ENCODE measurements around the gene TSSK2.

The TSSK2 gene

GRCh38 chr22:19139974-19140373, 8.9 kb downstream of the TSSK2 start:
- TF ChIP-seq, protein P1, sequence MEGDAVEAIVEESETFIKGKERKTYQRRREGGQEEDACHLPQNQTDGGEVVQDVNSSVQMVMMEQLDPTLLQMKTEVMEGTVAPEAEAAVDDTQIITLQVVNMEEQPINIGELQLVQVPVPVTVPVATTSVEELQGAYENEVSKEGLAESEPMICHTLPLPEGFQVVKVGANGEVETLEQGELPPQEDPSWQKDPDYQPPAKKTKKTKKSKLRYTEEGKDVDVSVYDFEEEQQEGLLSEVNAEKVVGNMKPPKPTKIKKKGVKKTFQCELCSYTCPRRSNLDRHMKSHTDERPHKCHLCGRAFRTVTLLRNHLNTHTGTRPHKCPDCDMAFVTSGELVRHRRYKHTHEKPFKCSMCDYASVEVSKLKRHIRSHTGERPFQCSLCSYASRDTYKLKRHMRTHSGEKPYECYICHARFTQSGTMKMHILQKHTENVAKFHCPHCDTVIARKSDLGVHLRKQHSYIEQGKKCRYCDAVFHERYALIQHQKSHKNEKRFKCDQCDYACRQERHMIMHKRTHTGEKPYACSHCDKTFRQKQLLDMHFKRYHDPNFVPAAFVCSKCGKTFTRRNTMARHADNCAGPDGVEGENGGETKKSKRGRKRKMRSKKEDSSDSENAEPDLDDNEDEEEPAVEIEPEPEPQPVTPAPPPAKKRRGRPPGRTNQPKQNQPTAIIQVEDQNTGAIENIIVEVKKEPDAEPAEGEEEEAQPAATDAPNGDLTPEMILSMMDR (IDR thresholded peaks at IDR 0.05; ENCODE audit: insufficient read depth, low read length, missing control alignments) = no peak
- no peak overlapping the region for H3K4me3 ChIP-seq (ENCODE audit: low read depth, low read length)
- no peak for DNase-seq (ENCODE audit: low read depth, low spot score)
- CTCF ChIA-PET = no interaction called here
- POLR2A ChIA-PET = no interaction called here

- CTCF ChIA-PET = interaction anchor here (2.9 kb wide), 1 partner anchor 10 kb away, joined by 23 read pairs; the partner anchor contains the start of gene TSSK2
- TF ChIP-seq, protein P1 (IDR thresholded peaks at IDR 0.05; ENCODE audit: insufficient read depth, low read length, missing control alignments) = no peak
- POLR2A ChIA-PET = no interaction called here
- no peak overlapping the region for H3K4me3 ChIP-seq (ENCODE audit: low read depth, low read length)
- no peak for DNase-seq (ENCODE audit: low read depth, low spot score)
Observed at GRCh38 chr22:19142394-19142793, 11.3 kb downstream of the TSSK2 start.

DNA sequence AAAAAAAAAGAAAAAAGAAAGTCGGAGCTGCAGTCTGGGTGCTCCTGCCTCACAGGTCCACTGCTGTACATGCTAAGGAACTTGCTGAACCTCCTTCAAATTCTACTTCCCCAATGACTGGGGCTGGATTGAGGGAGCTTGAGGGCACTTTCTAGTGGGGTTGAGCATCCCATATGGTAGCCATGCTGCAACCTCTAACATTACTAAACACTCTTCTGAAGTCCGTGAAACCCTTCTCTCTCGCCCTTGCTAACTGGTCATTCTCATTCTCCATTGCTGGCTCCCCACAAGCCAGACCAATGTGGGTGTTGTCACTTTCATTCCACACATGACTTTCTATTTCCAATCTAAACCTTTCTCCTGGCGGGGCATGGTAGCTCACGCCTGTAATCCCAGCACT, 12.1 kb downstream of the TSSK2 start:
- POLR2A ChIA-PET = interaction anchor here (1.6 kb wide), 1 partner anchor 21 kb away, joined by 12 read pairs; the partner anchor contains the start of gene DGCR2
- H3K4me3 ChIP-seq (ENCODE audit: low read depth, low read length) = peak overlapping the region; percentile 25
- TF ChIP-seq, protein P1 (IDR thresholded peaks at IDR 0.05; ENCODE audit: insufficient read depth, low read length, missing control alignments) = no peak
- CTCF ChIA-PET = interaction anchor here (0.7 to 2.9 kb wide), 10 partner anchors 11 to 489 kb away, joined by 3 to 34 read pairs (median 8); partner anchors contain the start of genes DGCR2 and TSSK2
- no peak for DNase-seq (ENCODE audit: low read depth, low spot score)

DNA sequence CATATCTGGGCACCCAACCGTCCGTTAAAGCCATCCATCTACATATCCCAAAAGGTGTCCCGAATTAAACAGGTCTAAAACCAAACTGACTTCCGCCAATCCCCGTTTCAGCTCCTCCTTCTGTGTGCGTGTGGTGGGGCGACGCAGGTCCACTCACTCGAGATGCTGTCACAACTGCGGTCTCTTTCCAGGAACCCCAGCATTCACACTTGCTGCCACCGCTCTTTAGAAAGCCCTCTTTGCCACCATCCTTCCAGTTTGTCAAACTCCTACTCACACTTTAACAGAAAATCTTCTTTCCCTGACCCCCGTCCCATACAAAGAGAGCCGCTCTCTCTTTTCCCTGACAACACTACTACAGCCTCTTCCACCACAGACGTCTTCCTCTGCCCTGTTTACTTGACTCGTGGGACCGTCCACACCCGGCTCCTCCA, 12.9 kb downstream of the TSSK2 start:
- TF ChIP-seq, protein P1 (IDR thresholded peaks at IDR 0.05; ENCODE audit: insufficient read depth, low read length, missing control alignments) = no peak
- CTCF ChIA-PET = interaction anchor here (0.7 to 2.9 kb wide), 25 partner anchors 10 to 572 kb away, joined by 3 to 34 read pairs (median 6); partner anchors contain the start of genes DGCR2 and TSSK2
- POLR2A ChIA-PET = interaction anchor here (1.0 to 1.6 kb wide), 4 partner anchors 11 to 147 kb away, joined by 4 to 12 read pairs (median 4); partner anchors contain the start of genes CLTCL1 and DGCR2
- H3K4me3 ChIP-seq (ENCODE audit: low read depth, low read length) = peak overlapping the region; percentile 97
- DNase-seq (ENCODE audit: low read depth, low spot score) = no peak

DNA sequence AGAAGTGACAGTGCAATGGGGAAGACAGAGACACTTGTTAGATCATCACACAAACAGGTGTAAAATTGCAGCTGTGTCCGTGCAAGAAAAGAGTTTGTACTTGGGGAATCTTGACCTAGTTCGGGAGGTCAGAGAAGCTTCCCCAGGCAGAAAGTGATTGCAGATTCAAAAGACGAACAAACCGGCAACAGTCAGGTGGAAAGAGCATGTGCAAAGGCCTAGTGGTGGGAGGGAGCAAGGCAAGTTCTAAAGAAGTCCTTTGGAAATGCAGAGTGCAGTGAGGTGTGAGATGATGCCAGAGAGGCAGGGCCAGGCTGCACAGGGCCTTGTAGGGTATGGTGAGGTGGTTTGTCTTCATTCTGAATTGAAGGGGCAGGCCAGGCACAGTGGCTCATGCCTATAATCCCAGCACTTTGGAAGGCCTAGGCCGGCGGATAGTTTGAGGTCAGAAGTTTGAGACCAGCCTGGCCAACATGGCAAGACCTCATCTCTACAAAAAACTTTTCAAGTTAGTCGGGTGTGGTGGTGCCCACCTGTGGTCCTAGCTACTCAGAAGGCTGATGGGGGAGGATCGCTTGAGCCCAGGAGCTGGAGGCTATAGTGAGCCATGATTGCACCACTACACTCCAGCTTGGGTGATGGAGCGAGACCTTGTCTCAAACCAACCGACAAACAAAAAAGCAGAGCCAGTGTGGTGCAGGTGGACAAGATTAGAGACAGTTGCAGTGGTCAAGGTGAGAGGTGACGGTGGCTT, 15.3 kb downstream of the TSSK2 start:
- TF ChIP-seq, protein P1 (IDR thresholded peaks at IDR 0.05; ENCODE audit: insufficient read depth, low read length, missing control alignments) = no peak
- no peak overlapping the region for H3K4me3 ChIP-seq (ENCODE audit: low read depth, low read length)
- ChIA-PET POLR2A (no interaction called here), CTCF (interaction anchor here (0.9 to 2.5 kb wide), 5 partner anchors 9 to 481 kb away, joined by 3 to 11 read pairs (median 4); no protein-coding TSS in a partner anchor)
- no peak for DNase-seq (ENCODE audit: low read depth, low spot score)

GRCh38 chr22:19147195-19147780, 16.2 kb downstream of the TSSK2 start:
- TF ChIP-seq, protein P1 (IDR thresholded peaks at IDR 0.05; ENCODE audit: insufficient read depth, low read length, missing control alignments) = no peak
- no peak overlapping the region for H3K4me3 ChIP-seq (ENCODE audit: low read depth, low read length)
- CTCF ChIA-PET = interaction anchor here (0.9 to 1.5 kb wide), 4 partner anchors 8 to 482 kb away, joined by 3 to 5 read pairs (median 4); no protein-coding TSS in a partner anchor
- DNase-seq (ENCODE audit: low read depth, low spot score) = no peak
- POLR2A ChIA-PET = no interaction called here

All from AG04449 (cell line).